ENCODE measurements around the gene VASH1.

- TF ChIP-seq CTCF (IDR thresholded peaks at IDR 0.05) = no peak
- TF ChIP-seq POLR2AphosphoS5 (IDR thresholded peaks at IDR 0.05) = no peak
- no peak for TF ChIP-seq EP300 (IDR thresholded peaks at IDR 0.05; ENCODE audit: low read depth)
Measured at GRCh38 chr14:76828339-76829012, 67.2 kb downstream of the VASH1 start.
